ENCODE measurements around the gene MTF2. TPM values are rescaled to one million over a fixed set of nuclear protein-coding genes. Genes with fewer than 3 reads are reported as not detected.

MTF2 gene
- total and polyA plus RNA-seq, 9 of the 15 experiments (the other 6 are each of a cell fraction or from before 2014, with no cell fraction given) = 29.3 to 124 (median 57.7) TPM

- WGBS (ENCODE audit: insufficient coverage, low coverage, missing lambda C conversion rate) = 13% methylated on average over 3 of the region's 3 CpGs
- H3K36me3 ChIP-seq (ENCODE audit: control insufficient read depth, insufficient read depth, low read length) = no peaks in the 10 kb centered on the region
- H3K9me3 ChIP-seq (replicated peaks; ENCODE audit: control insufficient read depth, insufficient read depth, low read depth, low read length) = no peaks in the 10 kb centered on the region
- ChIA-PET POLR2A (interaction anchor here (1.0 kb wide), 1 partner anchor 216 kb away, joined by 3 read pairs; the partner anchor contains the start of gene RPL5), CTCF (ENCODE audit: low intra/inter-chr PET ratio) (no interaction called here)
- no TSS peak for BruUV-seq (replicated peaks)
- no peak overlapping the region for H2AFZ ChIP-seq (ENCODE audit: low read depth, low read length)
- no peak overlapping the region for H3K4me2 ChIP-seq (ENCODE audit: insufficient read depth, low read length)
- no peak overlapping the region for H3K9ac ChIP-seq (ENCODE audit: insufficient read depth in 1 of 2, low read depth in 2 of 2, low read length in 2 of 2)
- TF ChIP-seq ZNF224 (CRISPR knock-in tag; IDR thresholded peaks at IDR 0.05) (no peak), ZNF175 (CRISPR knock-in tag; IDR thresholded peaks at IDR 0.05; ENCODE audit: low read depth) (no peak), NFE2L1 (tag; IDR thresholded peaks at IDR 0.05; ENCODE audit: borderline replicate concordance, low read depth) (no peak), ZNF140 (CRISPR knock-in tag; IDR thresholded peaks at IDR 0.05) (no peak), SPI1 (IDR thresholded peaks at IDR 0.05; ENCODE audit: borderline replicate concordance, low read depth, low read length) (no peak), POLR2H (tag; IDR thresholded peaks at IDR 0.05; ENCODE audit: low read depth) (no peak), RBM15 (IDR thresholded peaks at IDR 0.05; ENCODE audit: insufficient read depth, low read length) (no peak), SMARCA4 (IDR thresholded peaks at IDR 0.05) (no peak), RBM25 (IDR thresholded peaks at IDR 0.05; ENCODE audit: low read depth, low read length, severe bottlenecking) (no peak), POLR2A (conservative IDR thresholded peaks at IDR 0.05) (no peak), ZKSCAN3 (CRISPR knock-in tag; IDR thresholded peaks at IDR 0.05) (no peak), CHD1 (IDR thresholded peaks at IDR 0.05; ENCODE audit: low read length) (no peak), ZNF324 (CRISPR knock-in tag; IDR thresholded peaks at IDR 0.05) (no peak), GTF2A2 (tag; IDR thresholded peaks at IDR 0.05) (no peak)
- no peak for ATAC-seq
- no peak for FAIRE-seq
- peaks cover 3% of the 10 kb centered on the region in 2 experiments; a peak in 4 of 5 replicates for H3K4me1 ChIP-seq (replicated peaks in 1 of 2; ENCODE audit: control insufficient read depth in 2 of 2, insufficient read depth in 2 of 2, low read length in 2 of 2)
- H4K20me1 ChIP-seq (replicated peaks; ENCODE audit: control insufficient read depth, insufficient read depth, low read length) = no peaks in the 10 kb centered on the region
- H3K27me3 ChIP-seq (ENCODE audit: control insufficient read depth in 2 of 2, insufficient read depth in 2 of 2, low read length in 2 of 2) = no peaks in the 10 kb centered on the region
- intact Hi-C loops (cut with micrococcal nuclease) = no loop called here
- H3K79me2 ChIP-seq (ENCODE audit: control insufficient read depth, insufficient read depth, low read length) = no peaks in the 10 kb centered on the region
- no peaks in the 10 kb centered on the region for H3K9me1 ChIP-seq (ENCODE audit: control insufficient read depth, insufficient read depth, low read length)
- DNase-seq (ENCODE audit: extremely low read depth in 1 of 4, low spot score in 3 of 4) = no peak
- in situ Hi-C loops (cut with MboI) = no loop called here
- no peak overlapping the region for H3K27ac ChIP-seq (ENCODE audit: extremely low read depth, low read depth, low read length)
- H3K4me3 ChIP-seq = no peak overlapping the region
These were observed 31.5 kb upstream of the MTF2 start for GRCh38 chr1:93047618-93048017.

Data from K562 (cell line).